Astrocyte (in vitro differentiated cells and primary cell): ENCODE data around the gene LY6G6D. TPM values are rescaled to one million over a fixed set of nuclear protein-coding genes. Genes with fewer than 3 reads are reported as not detected.

Source experiments
- DNase-seq: peaks from one replicate; pipeline ENCODE4 v3.0.0-alpha.2; 2010; ENCODE audit warnings: low read depth
- FAIRE-seq: peaks from 2 replicates; lab custom pipeline; 2011; peaks lifted over from hg19 to GRCh38; lab: Jason Lieb, UNC
- H2AFZ ChIP-seq: 2 replicates; pipeline ENCODE4 v1.6.0; 2012; ENCODE audit warnings: low read depth, low read length, inconsistent platforms
- H3K27ac ChIP-seq: 2 replicates; pipeline ENCODE4 v1.5.1; 2011; ENCODE audit warnings: low read depth, low read length, inconsistent platforms
- H3K27me3 ChIP-seq: 2 replicates; pipeline ENCODE4 v1.6.0; 2011; ENCODE audit warnings: low read length, inconsistent platforms; ENCODE audit not compliant: insufficient read depth
- H3K36me3 ChIP-seq: 2 replicates; pipeline ENCODE4 v1.5.1; 2011; ENCODE audit warnings: low read length, inconsistent platforms; ENCODE audit not compliant: insufficient read depth
- H3K4me1 ChIP-seq: 2 replicates; pipeline ENCODE4 v1.5.1; 2011; ENCODE audit warnings: low read length, inconsistent platforms; ENCODE audit not compliant: insufficient read depth
- H3K4me2 ChIP-seq: 2 replicates; pipeline ENCODE4 v1.6.0; 2012; ENCODE audit warnings: low read length, inconsistent platforms
- H3K4me3 ChIP-seq: 2 replicates; pipeline ENCODE4 v1.5.1; 2011; ENCODE audit warnings: low read depth, mild to moderate bottlenecking, low read length, inconsistent platforms; ENCODE audit not compliant: insufficient read depth
- H3K79me2 ChIP-seq: 2 replicates; pipeline ENCODE4 v1.6.0; 2012; ENCODE audit warnings: mild to moderate bottlenecking, low read length, inconsistent platforms; ENCODE audit not compliant: insufficient read depth
- H3K9ac ChIP-seq: 2 replicates; pipeline ENCODE4 v1.6.0; 2012; ENCODE audit warnings: mild to moderate bottlenecking, low read length, inconsistent platforms
- H3K9me3 ChIP-seq: 2 replicates; pipeline ENCODE4 v1.5.1; 2012; ENCODE audit warnings: low read depth, mild to moderate bottlenecking, low read length, inconsistent platforms; ENCODE audit not compliant: insufficient read depth
- H4K20me1 ChIP-seq: 2 replicates; pipeline ENCODE4 v1.6.0; 2012; ENCODE audit warnings: low read length, inconsistent platforms; ENCODE audit not compliant: insufficient read depth
- H3K27ac Mint-ChIP-seq: one replicate; pipeline ENCODE4 v1.8.0; 2021; ENCODE audit warnings: mild to moderate bottlenecking, mixed read lengths; ENCODE audit not compliant: unreplicated experiment
- H3K27me3 Mint-ChIP-seq: one replicate; pipeline ENCODE4 v1.8.0; 2021; ENCODE audit warnings: low read depth, mixed read lengths; ENCODE audit not compliant: unreplicated experiment
- H3K36me3 Mint-ChIP-seq: one replicate; pipeline ENCODE4 v1.8.0; 2021; ENCODE audit warnings: low read depth, mixed read lengths; ENCODE audit not compliant: unreplicated experiment
- H3K4me1 Mint-ChIP-seq: one replicate; pipeline ENCODE4 v1.8.0; 2021; ENCODE audit warnings: low read depth, mixed read lengths; ENCODE audit not compliant: unreplicated experiment
- H3K4me3 Mint-ChIP-seq: one replicate; pipeline ENCODE4 v1.8.0; 2021; ENCODE audit warnings: mild to moderate bottlenecking, moderate library complexity, mixed read lengths; ENCODE audit not compliant: unreplicated experiment
- H3K9me3 Mint-ChIP-seq: one replicate; pipeline ENCODE4 v1.8.0; 2021; ENCODE audit warnings: mild to moderate bottlenecking, mixed read lengths; ENCODE audit not compliant: unreplicated experiment
- EZH2 ChIP-seq: IDR thresholded peaks from 2 replicates; pipeline ENCODE4 v1.6.1; 2012; ENCODE audit warnings: mild to moderate bottlenecking, low read length, inconsistent platforms; ENCODE audit not compliant: insufficient read depth
- microRNA-seq: library from miRNA; unstranded; fragments of <30 nt; microRNA quantifications from one replicate; pipeline ENCODE4 v1.2.0, GENCODE V29; 2020
- total RNA-seq: library from RNA; stranded (reverse); gene quantifications from 2 replicates; pipeline ENCODE4 v1.2.1, GENCODE V29; 2021
- TF ChIP-seq, protein P1 (sequence below): IDR thresholded peaks from 2 replicates; pipeline ENCODE4 v1.5.1; 2011; ENCODE audit warnings: low read depth, mild to moderate bottlenecking, inconsistent platforms, low read length, moderate library complexity; ENCODE audit not compliant: insufficient read depth

Gene LY6G6D
- total RNA-seq, 1 donor from 2014 or later, result not detected

DNA sequence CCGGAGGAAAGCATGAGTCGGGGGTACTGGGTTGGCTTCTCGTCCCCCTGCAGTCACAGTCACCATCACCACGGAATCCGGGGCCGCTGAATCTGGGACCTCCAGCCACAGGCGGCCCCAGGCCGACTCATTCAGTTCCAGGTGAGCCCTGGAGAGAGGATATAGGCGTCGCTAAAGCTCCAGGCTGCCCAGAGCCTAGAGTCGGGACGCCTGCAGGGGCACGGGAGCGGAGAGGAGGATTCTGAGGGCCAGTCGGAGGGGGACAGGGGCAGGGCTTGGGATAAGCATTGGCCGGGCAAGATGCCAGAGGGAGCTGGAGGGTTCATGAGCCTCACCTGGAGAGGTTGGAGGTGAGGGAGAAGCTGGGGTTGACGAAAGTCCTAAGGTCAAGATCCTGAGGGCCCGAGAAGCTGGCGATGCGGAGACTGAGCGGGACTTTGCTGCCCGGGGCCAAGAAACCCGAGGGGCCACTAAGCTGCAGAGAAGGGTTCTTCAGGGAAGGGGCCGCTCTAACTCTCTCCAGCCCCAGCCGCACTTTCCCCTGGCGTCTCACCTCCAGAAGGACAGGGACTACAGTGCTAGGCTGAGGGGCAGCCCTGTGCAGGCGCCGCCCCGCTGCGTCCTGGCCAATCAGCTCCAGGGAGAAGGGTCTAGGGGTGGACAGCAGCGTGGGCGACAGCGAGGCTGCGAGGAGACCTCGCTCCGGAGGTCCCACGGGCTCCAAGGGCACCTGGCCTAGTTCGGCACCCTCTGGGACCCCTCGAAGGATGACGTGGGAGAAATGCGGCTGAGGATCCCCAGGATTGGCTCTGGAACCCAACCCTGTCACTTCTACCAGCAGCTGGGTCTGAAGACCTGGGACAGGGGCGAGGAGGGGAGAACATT lies 51.0 kb downstream of the LY6G6D start:
- peak overlapping the region; percentile 46 for H3K9ac ChIP-seq
- H3K36me3 Mint-ChIP-seq, result peaks cover 11% of the 10 kb centered on the region
- H3K9me3 Mint-ChIP-seq, result no peaks in the 10 kb centered on the region
- DNase-seq (no peak), FAIRE-seq (no peak)
- no peak overlapping the region for H3K27ac Mint-ChIP-seq
- H3K36me3 ChIP-seq, result no peaks in the 10 kb centered on the region
- no peaks in the 10 kb centered on the region for H3K27me3 ChIP-seq
- H3K4me2 ChIP-seq, result peak overlapping the region; percentile 84
- no peaks in the 10 kb centered on the region for H4K20me1 ChIP-seq
- peak overlapping the region; percentile 75 for H2AFZ ChIP-seq
- H3K79me2 ChIP-seq, result no peaks in the 10 kb centered on the region
- peaks cover 6% of the 10 kb centered on the region for H3K4me1 Mint-ChIP-seq
- peaks cover 12% of the 10 kb centered on the region for H3K4me1 ChIP-seq
- peak overlapping the region; percentile 13 for H3K4me3 ChIP-seq
- no peaks in the 10 kb centered on the region for H3K9me3 ChIP-seq
- no peak overlapping the region for H3K4me3 Mint-ChIP-seq
- TF ChIP-seq EZH2, result no peak
- TF ChIP-seq, protein P1, sequence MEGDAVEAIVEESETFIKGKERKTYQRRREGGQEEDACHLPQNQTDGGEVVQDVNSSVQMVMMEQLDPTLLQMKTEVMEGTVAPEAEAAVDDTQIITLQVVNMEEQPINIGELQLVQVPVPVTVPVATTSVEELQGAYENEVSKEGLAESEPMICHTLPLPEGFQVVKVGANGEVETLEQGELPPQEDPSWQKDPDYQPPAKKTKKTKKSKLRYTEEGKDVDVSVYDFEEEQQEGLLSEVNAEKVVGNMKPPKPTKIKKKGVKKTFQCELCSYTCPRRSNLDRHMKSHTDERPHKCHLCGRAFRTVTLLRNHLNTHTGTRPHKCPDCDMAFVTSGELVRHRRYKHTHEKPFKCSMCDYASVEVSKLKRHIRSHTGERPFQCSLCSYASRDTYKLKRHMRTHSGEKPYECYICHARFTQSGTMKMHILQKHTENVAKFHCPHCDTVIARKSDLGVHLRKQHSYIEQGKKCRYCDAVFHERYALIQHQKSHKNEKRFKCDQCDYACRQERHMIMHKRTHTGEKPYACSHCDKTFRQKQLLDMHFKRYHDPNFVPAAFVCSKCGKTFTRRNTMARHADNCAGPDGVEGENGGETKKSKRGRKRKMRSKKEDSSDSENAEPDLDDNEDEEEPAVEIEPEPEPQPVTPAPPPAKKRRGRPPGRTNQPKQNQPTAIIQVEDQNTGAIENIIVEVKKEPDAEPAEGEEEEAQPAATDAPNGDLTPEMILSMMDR, result no peak
- H3K27ac ChIP-seq, result no peak overlapping the region
- H3K27me3 Mint-ChIP-seq, result no peaks in the 10 kb centered on the region

DNA sequence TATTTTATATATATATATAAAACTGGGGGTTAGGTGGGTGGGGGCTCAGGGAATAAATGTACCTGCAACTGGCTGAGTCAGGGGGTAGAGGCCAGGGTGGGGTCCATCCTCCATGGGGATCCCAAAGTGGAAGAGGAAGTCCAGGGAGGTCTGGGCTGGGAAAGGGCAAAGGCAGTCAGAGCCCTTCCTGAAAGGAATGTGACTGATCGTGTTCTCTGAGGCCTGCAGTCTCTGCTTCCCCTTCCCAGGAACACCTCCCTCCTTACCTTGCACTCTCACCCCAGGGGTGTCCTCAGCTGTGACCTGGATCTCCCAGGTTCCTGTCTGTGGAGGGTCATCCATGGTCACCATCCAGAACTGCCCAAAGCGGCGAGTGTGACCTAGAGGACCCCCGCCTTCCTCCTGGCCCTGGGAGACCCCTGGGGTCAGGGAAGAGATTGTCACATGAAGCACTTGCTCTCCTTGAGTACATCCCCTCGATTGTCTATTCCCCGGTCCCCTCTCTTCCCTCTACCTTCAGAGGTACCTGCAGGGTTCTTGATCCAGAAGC lies 52.0 kb downstream of the LY6G6D start:
- Histone ChIP-seq H3K27me3 (no peaks in the 10 kb centered on the region), H3K4me3 (no peak overlapping the region), H2AFZ (no peak overlapping the region), H3K79me2 (no peaks in the 10 kb centered on the region), H3K9me3 (no peaks in the 10 kb centered on the region), H3K4me2 (no peak overlapping the region), H3K4me1 (peaks cover 12% of the 10 kb centered on the region), H3K27ac (no peak overlapping the region), H4K20me1 (no peaks in the 10 kb centered on the region), H3K36me3 (no peaks in the 10 kb centered on the region), H3K9ac (no peak overlapping the region)
- Mint-ChIP-seq H3K4me3 (no peak overlapping the region), H3K27ac (no peak overlapping the region), H3K36me3 (peaks cover 6% of the 10 kb centered on the region), H3K27me3 (no peaks in the 10 kb centered on the region), H3K4me1 (peaks cover 6% of the 10 kb centered on the region), H3K9me3 (no peaks in the 10 kb centered on the region)
- DNase-seq, result no peak
- no peak for TF ChIP-seq EZH2
- TF ChIP-seq, protein P1, result no peak
- no peak for FAIRE-seq

Small RNA genes lying within 50 kb of the gene (microRNA-seq; reads per million reads assigned to microRNA genes)
- 1.9 reads per million for gene MIR4646

Other genes with a start within 250 kb of the LY6G6D start
- 4.1 and 5.8 TPM in 2 replicates for gene MICB, start 217.2 kb upstream of the LY6G6D start, total RNA-seq
- gene MCCD1, start 186.4 kb upstream of the LY6G6D start, total RNA-seq, result not detected in 2 replicates
- 284 and 294 TPM in 2 replicates for gene DDX39B, start 173.3 kb upstream of the LY6G6D start, total RNA-seq
- 2.6 and 3.4 TPM in 2 replicates for gene ATP6V1G2, start 168.7 kb upstream of the LY6G6D start, total RNA-seq
- gene NFKBIL1, start 167.7 kb upstream of the LY6G6D start, total RNA-seq, result 18.8 and 20.4 TPM in 2 replicates
- not detected in 2 replicates for gene LTA, start 143.1 kb upstream of the LY6G6D start, total RNA-seq
- gene TNF, start 139.8 kb upstream of the LY6G6D start, total RNA-seq, result 0.79 and 1.2 TPM in 2 replicates
- gene LTB, start 132.9 kb upstream of the LY6G6D start, total RNA-seq, result 0.26 and 0.52 TPM in 2 replicates
- not detected in 2 replicates for gene LST1, start 129.1 kb upstream of the LY6G6D start, total RNA-seq
- not detected in 2 replicates for gene NCR3, start 122.3 kb upstream of the LY6G6D start, total RNA-seq
- gene AIF1, start 100.1 kb upstream of the LY6G6D start, total RNA-seq, result not detected in 2 replicates
- 180 and 188 TPM in 2 replicates for gene PRRC2A, start 94.6 kb upstream of the LY6G6D start, total RNA-seq
- 233 and 247 TPM in 2 replicates for gene BAG6, start 62.7 kb upstream of the LY6G6D start, total RNA-seq
- 0.89 and 1.2 TPM in 2 replicates for gene APOM, start 59.5 kb upstream of the LY6G6D start, total RNA-seq
- gene C6orf47, start 54.6 kb upstream of the LY6G6D start, total RNA-seq, result 14.7 and 15.5 TPM in 2 replicates
- 11.7 and 13.8 TPM in 2 replicates for gene GPANK1, start 50.4 kb upstream of the LY6G6D start, total RNA-seq
- gene CSNK2B, start 49.3 kb upstream of the LY6G6D start, total RNA-seq, result 200 and 208 TPM in 2 replicates
- gene LY6G5B, start 45.4 kb upstream of the LY6G6D start, total RNA-seq, result 17.5 and 20.3 TPM in 2 replicates
- 2.9 and 3.9 TPM in 2 replicates for gene LY6G5C, start 34.3 kb upstream of the LY6G6D start, total RNA-seq
- gene ABHD16A, start 12.0 kb upstream of the LY6G6D start, total RNA-seq, result 34.3 and 38.3 TPM in 2 replicates
- gene LY6G6F, start 8.5 kb upstream of the LY6G6D start, total RNA-seq, result not detected in 2 replicates
- gene LY6G6C, start 6.4 kb downstream of the LY6G6D start, total RNA-seq, result 0.41 and 0.66 TPM in 2 replicates
- gene MPIG6B, start 8.0 kb downstream of the LY6G6D start, total RNA-seq, result not detected in 2 replicates
- 62.5 and 72.4 TPM in 2 replicates for gene DDAH2, start 14.0 kb downstream of the LY6G6D start, total RNA-seq
- gene CLIC1, start 21.2 kb downstream of the LY6G6D start, total RNA-seq, result 484 and 518 TPM in 2 replicates
- 5.7 and 6.8 TPM in 2 replicates for gene MSH5, start 24.7 kb downstream of the LY6G6D start, total RNA-seq
- 0.72 and 1.2 TPM in 2 replicates for gene SAPCD1, start 47.3 kb downstream of the LY6G6D start, total RNA-seq
- 0.54 and 0.94 TPM in 2 replicates for gene VWA7, start 62.0 kb downstream of the LY6G6D start, total RNA-seq
- gene VARS1, start 80.4 kb downstream of the LY6G6D start, total RNA-seq, result 94.8 and 96.3 TPM in 2 replicates
- gene LSM2, start 91.6 kb downstream of the LY6G6D start, total RNA-seq, result 43.8 and 44.0 TPM in 2 replicates
- gene HSPA1L, start 99.9 kb downstream of the LY6G6D start, total RNA-seq, result 0.98 and 1.1 TPM in 2 replicates
- 52.6 and 52.7 TPM in 2 replicates for gene HSPA1A, start 100.2 kb downstream of the LY6G6D start, total RNA-seq
- gene HSPA1B, start 112.4 kb downstream of the LY6G6D start, total RNA-seq, result 64.9 and 77.2 TPM in 2 replicates
- 45.0 and 47.3 TPM in 2 replicates for gene NEU1, start 147.5 kb downstream of the LY6G6D start, total RNA-seq
- 0.23 and 0.29 TPM in 2 replicates for gene SLC44A4, start 163.6 kb downstream of the LY6G6D start, total RNA-seq
- 32.6 and 35.8 TPM in 2 replicates for gene EHMT2, start 182.3 kb downstream of the LY6G6D start, total RNA-seq
- 3.7 and 4.6 TPM in 2 replicates for gene ZBTB12, start 186.7 kb downstream of the LY6G6D start, total RNA-seq
- 0.20 and 0.43 TPM in 2 replicates for gene C2, start 212.4 kb downstream of the LY6G6D start, total RNA-seq
- 1.0 and 1.4 TPM in 2 replicates for gene CFB, start 230.7 kb downstream of the LY6G6D start, total RNA-seq
- 47.7 and 48.1 TPM in 2 replicates for gene NELFE, start 243.6 kb downstream of the LY6G6D start, total RNA-seq
- 75.3 and 79.1 TPM in 2 replicates for gene SKIC2, start 243.8 kb downstream of the LY6G6D start, total RNA-seq